ENCODE data around the gene CAMK2A.

DNA sequence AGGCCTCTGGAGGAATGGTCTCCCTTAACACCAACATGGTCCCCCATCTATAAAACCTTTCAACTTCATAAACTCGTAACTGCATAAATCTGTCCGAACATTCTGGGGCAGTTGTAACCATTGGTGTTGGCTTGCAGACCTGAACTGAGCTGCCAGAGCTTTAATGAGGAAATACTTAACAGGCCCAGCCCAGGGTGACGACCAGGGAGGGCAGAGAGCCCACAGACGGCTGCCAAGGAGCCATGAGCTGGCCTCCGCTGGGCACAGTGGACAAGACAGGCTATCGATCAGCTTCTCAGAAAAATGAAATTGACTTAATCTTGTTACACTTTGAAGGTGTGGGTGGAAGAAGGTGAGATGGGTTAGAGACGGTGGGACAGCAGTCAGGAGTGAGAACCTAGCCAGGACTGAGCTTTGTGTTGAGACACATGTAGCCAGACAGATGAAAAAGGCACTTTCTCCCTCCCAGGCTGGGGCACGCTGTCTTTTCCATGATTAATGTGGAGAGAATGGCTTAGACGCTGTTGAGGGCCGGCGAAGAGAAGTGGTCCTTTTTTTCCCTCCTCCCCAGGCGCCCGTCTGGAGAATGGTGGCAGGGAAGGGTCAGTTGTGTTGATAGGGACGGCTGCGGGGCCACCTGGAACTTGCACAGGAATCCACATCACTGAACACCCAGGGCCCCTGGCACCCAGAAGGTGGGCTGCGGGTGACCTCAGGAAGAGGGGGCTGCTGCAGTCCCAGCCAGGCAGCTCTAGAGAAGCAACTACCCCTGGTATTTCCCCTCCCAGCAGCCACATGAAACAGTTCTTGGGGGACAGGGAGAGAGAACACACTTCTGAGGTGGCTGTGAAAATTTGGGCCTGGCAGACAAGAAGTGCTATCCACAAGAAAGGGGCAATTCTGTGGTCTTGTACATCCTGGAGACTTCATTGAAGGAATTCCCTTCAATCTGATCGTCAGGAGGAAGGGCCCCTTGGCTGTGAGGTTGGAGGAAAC, 40.6 kb upstream of the CAMK2A start:
- TF ChIP-seq CTCF (conservative IDR thresholded peaks at IDR 0.05) (no peak), EZH2 (IDR thresholded peaks at IDR 0.05; ENCODE audit: low read depth) (no peak)
